BLaER1 (cell line): Measurements from ENCODE around the gene METTL1.

Experiments used
- H3K27ac ChIP-seq: shearing (Covaris generic); formaldehyde crosslinking; 2 replicates; pipeline ENCODE4 v1.8.1; 2022
- H3K27me3 ChIP-seq: shearing (Covaris generic); formaldehyde crosslinking; 2 replicates; pipeline ENCODE4 v1.8.1; 2022
- H3K36me3 ChIP-seq: shearing (Covaris generic); formaldehyde crosslinking; 2 replicates; pipeline ENCODE4 v1.8.1; 2022
- H3K4me1 ChIP-seq: shearing (Covaris generic); formaldehyde crosslinking; 2 replicates; pipeline ENCODE4 v1.8.1; 2022
- H3K4me2 ChIP-seq: shearing (Covaris generic); formaldehyde crosslinking; 2 replicates; pipeline ENCODE4 v1.8.1; 2022
- H3K4me3 ChIP-seq: shearing (Covaris generic); formaldehyde crosslinking; 2 replicates; pipeline ENCODE4 v1.8.1; 2022
- H3K9ac ChIP-seq: shearing (Covaris generic); formaldehyde crosslinking; 2 replicates; pipeline ENCODE4 v1.8.1; 2022
- H3K9me3 ChIP-seq: shearing (Covaris generic); formaldehyde crosslinking; 2 replicates; pipeline ENCODE4 v1.8.1; 2022
- H4K20me1 ChIP-seq: shearing (Covaris generic); formaldehyde crosslinking; 2 replicates; pipeline ENCODE4 v1.8.1; 2022
- Cebpa-rat ChIP-seq: shearing (Covaris generic); IDR thresholded peaks from 2 replicates; pipeline ENCODE4 v1.8.1; 2022

Gene METTL1

DNA sequence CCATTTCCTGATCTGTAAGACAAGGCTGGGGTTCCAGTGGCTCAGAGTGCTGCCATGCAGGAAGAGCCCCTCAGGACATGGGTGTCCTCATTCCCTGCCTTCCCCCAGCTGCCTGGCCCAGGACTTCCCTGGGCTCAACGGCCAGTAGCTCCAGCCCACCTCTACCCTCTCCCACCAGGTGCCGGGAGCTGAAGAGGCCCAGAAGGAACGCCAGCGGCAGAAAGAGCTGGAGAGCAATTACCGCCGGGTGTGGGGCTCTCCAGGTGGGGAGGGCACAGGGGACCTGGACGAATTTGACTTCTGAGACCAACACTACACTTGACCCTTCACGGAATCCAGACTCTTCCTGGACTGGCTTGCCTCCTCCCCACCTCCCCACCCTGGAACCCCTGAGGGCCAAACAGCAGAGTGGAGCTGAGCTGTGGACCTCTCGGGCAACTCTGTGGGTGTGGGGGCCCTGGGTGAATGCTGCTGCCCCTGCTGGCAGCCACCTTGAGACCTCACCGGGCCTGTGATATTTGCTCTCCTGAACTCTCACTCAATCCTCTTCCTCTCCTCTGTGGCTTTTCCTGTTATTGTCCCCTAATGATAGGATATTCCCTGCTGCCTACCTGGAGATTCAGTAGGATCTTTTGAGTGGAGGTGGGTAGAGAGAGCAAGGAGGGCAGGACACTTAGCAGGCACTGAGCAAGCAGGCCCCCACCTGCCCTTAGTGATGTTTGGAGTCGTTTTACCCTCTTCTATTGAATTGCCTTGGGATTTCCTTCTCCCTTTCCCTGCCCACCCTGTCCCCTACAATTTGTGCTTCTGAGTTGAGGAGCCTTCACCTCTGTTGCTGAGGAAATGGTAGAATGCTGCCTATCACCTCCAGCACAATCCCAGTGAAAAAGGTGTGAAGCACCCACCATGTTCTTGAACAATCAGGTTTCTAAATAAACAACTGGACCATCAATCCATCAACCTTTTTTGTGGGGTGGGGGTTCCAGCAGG lies 51.0 kb downstream of the METTL1 start:
- Histone ChIP-seq H3K9me3 (peaks cover under 1% of the 10 kb centered on the region; the same call in 1 of the 2 replicates), H3K36me3 (peaks cover 77% of the 10 kb centered on the region), H3K9ac (no peak overlapping the region), H4K20me1 (peaks cover 7% of the 10 kb centered on the region; the same call in 1 of the 2 replicates), H3K4me2 (no peak overlapping the region), H3K4me1 (0 out of 2 replicates have a peak, but pooled peaks cover 6% of the 10 kb centered on the region), H3K27me3 (no peaks in the 10 kb centered on the region), H3K4me3 (no peak overlapping the region), H3K27ac (no peak overlapping the region)
- no peak for TF ChIP-seq Cebpa-rat

DNA sequence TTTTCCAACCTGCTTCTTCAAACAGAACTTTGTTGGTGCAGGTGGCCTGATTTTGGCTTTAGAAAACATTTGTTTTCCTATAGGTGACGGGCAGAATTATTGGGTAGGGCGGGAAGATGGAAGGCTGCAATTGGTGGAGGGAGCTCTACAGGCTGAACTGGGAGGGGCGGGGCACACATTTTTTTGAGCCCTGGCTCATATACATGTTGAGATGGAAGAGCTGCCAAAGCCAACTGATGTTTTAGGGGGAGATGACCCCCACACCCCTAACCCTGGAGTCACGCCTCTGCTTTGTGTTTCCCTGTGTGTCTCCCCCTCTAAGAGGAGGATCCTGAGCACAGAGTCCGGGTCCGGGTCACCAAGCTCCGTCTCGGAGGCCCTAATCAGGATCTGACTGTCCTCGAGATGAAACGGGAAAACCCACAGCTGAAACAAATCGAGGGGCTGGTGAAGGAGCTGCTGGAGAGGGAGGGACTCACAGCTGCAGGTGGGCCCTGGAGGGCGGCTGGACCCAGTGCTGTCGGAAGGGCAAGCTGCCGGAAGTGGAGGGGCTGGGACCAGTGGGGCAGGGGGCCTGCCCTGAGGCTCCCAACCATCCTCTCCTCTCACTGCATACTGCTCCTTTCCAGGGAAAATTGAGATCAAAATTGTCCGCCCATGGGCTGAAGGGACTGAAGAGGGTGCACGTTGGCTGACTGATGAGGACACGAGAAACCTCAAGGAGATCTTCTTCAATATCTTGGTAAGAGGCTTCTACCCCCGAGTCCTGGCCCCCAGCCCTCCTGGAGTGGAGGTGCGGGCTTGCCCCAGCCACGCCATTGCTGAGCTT lies 51.9 kb downstream of the METTL1 start:
- H3K4me3 ChIP-seq: no peak overlapping the region
- 0 out of 2 replicates have a peak, but pooled peaks cover 2% of the 10 kb centered on the region for H3K4me1 ChIP-seq
- H3K36me3 ChIP-seq: peaks cover 82% of the 10 kb centered on the region
- no peaks in the 10 kb centered on the region for H3K27me3 ChIP-seq
- H3K4me2 ChIP-seq: no peak overlapping the region
- H4K20me1 ChIP-seq: peaks cover 7% of the 10 kb centered on the region; the same call in 1 of the 2 replicates
- H3K9me3 ChIP-seq: no peaks in the 10 kb centered on the region
- no peak for TF ChIP-seq Cebpa-rat
- H3K9ac ChIP-seq: no peak overlapping the region
- H3K27ac ChIP-seq: no peak overlapping the region

- H3K9ac ChIP-seq: no peak overlapping the region
- H3K4me2 ChIP-seq: no peak overlapping the region
- H3K27ac ChIP-seq: no peak overlapping the region
- TF ChIP-seq Cebpa-rat: no peak
- H4K20me1 ChIP-seq: peaks cover 7% of the 10 kb centered on the region; the same call in 1 of the 2 replicates
- no peaks in the 10 kb centered on the region for H3K9me3 ChIP-seq
- no peak overlapping the region for H3K4me3 ChIP-seq
- no peaks in the 10 kb centered on the region for H3K27me3 ChIP-seq
- no peaks in the 10 kb centered on the region for H3K4me1 ChIP-seq
- peaks cover 91% of the 10 kb centered on the region for H3K36me3 ChIP-seq
These were observed 53.0 kb downstream of the METTL1 start for GRCh38 chr12:57718641-57719528.
